Left kidney (tissue), 2 donors: ENCODE results near the gene PEAK3. TPM values are rescaled to one million over a fixed set of nuclear protein-coding genes. Genes with fewer than 3 reads are reported as not detected.

Source experiments
- DNase-seq: peaks from one replicate; pipeline ENCODE4 v3.0.0-alpha.2; 2013
- polyA plus RNA-seq: library from polyadenylated mRNA; unstranded; fragments of 120-200 nt; gene quantifications from one replicate; pipeline ENCODE4 v1.2.1, GENCODE V29; 2013; ENCODE audit not compliant: insufficient read length

The PEAK3 gene
- polyA plus RNA-seq, 1 donor: not detected

DNA sequence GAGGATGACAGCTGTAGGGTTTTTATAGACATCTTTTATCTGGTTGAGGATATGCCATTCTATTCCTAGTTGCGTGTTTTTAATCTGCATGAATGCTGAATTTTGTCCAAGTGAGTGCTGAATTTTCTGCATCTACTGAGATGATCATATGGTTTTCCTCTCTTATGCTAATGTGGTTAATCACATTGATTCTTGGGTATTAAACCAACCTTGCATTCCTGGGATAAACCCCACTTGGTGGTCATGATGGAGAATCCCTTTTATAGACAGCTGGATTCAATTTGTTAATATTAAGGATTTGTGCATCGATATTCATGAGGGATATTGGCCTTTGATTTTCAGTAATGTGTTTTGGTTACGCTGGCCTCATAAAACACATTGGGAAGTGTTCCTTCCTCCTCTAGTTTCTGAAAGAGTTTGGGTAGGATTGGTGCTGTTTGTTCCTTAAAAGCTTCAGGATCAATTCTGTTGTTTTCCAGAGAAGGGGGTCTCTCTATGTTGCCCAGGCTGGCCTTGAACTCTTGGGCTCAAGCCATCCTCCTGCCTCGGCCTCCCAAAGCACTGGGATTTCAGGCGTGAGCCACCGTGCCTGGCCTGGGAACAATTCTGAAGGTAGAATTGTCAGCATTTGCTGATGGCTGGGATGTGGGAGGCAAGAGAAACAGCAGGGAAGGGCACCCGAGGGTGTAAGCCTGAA is 33.3 kb upstream of the PEAK3 start:
- DNase-seq: no peak

DNA sequence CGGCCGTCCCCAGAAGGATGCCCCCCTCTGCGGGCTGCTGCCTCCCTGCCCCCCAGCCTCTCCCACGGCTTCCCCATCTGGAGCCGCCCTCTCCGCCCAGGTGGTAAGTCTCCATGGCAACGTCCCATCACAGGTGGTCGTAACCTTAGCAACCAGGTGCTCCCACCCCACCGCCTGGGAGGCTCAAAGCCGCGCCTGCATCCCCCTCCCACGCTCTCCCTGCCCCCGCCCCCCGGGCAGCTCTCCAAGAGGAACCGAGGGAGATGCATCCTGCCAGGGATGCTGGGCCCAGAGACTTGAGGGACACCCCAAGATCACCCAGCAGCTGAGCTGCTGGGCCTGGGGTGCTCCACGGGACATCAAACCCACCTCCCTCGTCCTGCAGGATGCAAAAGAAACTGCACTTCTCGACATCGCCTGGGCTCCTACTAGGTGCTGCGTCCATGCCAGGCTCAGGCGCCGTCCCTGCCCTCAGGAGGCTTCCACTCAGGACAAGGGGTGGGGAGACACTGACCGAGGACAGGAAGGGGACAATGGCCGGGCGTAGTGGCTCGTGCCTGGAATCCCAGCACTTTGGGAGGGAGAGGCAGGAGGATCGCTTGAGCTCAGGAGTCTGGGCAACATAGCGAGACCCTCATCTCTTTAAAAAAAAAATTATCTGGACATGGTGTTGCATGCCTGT is 31.0 kb upstream of the PEAK3 start:
- no peak for DNase-seq

DNA sequence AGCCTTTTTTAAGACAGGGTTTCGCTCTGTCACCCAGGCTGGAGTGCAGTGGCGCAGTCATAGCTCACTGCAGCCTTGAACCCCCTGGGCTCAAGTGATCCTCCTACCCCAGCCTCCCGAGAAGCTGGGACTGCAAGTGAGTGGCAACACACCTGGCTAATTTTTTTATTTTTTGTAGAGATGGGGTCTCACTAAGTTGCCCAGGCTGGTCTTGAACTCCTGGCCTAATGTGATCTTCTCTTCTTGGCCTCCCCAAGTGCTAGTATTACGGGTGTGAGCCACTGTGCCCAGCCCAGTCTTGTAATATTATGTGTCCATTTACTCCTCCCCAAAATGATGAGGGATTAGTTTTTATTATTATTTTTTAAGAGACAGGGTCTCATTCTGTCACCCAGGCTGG is 29.1 kb upstream of the PEAK3 start:
- DNase-seq: no peak

DNA sequence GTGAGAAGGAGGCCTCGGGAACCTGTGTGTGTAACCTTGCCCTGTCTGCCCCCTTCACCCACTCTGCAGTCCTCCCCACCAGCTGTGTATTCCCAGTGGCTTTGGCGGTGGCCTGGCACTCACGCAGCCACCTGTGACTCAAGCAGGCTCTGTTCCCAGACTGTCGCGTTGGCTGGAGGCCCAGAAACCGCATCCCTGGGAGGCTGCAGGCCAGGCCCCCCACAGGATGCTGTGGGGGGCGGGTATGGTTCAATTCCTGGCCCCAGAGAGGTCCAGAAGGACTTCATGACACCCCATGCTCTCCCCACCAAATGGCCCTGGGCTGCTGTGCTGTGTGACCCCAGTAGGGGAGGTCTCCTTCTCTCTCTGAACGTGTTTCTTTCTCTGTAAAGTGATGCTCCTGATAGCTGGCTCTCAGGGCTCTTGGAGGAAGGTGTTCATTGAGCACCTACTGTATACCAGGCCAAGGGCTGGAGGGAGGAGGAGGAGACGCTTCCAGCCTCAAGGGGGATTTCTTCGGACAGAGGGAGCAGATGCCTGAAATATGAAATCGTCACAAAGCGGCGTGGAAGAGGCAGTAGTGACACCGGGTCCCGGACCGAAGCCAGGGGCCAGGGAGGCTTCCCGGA is 27.9 kb upstream of the PEAK3 start:
- DNase-seq: no peak

DNA sequence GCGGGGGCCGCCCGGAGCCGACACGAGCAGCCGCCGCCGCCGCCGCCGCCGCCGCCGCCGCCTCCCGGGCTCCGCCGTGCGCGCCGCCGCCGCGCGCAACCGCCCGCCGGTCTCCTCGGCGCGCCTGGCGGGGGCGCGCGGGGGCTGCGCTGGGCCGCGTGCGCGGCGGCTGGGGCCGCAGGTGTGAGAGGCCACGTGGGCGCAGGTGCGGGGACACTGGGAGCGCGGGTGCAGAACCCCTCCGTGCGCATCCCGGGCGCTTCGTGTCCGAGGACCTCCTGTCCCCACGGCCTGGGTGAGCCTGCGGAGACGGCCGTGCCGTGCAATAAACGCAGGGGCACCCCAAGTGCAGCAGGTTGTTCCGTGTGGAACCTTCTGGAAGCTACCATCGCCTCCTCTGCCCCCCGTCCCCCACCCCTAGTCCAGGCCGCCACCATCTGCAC is 26.2 kb upstream of the PEAK3 start, which contains the start of gene LINGO3:
TSS of gene LINGO3 (minus strand) at position 41 of the 443 bp plus-strand sequence. CDS start 16,378 bp downstream, outside the sequence.
- DNase-seq: no peak

DNA sequence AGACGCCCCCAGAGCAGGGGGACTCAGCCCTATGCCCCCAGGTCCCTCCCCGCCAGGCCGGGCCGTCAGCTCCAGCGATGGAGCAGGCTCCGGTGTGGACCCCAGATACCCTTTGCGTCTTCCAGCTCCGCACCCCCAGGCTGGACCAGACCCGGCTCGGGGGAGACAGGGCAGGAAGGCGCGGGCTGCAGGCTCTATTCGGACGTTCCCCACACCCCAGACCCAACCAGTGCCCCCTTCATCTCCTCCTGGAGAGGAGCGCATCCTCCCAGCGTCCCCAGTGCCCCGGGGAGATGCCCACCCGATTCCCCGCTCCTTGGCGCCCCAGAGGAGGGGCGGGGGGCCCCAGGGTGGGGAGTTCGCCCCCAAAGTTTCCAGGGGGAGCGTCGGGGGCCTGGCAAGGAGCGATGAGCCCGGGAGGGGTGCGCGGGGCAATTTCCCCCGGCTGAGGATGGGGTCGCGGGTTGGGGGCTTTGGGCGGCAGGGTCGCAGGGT is 25.6 kb upstream of the PEAK3 start:
- no peak for DNase-seq

DNA sequence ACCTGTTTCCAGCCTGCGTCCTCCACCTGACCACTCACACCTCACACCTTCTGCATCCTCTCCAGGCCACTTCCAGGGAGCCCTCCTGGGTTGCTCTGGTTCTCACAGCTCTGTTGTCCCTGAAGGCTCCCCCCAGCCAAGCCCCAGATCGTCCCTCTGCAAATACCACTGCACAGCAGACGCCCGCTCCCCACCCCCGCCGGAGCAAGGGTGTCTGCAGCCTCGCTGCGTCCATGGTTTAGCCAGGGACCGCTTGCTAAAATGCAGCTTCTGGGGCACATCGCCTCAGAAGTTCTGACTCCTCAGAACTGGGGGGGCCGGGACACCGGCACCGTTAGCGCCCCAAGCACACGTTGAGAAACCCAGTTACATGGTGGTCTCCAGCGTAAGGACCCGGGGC is 25.0 kb upstream of the PEAK3 start:
- no peak for DNase-seq

DNA sequence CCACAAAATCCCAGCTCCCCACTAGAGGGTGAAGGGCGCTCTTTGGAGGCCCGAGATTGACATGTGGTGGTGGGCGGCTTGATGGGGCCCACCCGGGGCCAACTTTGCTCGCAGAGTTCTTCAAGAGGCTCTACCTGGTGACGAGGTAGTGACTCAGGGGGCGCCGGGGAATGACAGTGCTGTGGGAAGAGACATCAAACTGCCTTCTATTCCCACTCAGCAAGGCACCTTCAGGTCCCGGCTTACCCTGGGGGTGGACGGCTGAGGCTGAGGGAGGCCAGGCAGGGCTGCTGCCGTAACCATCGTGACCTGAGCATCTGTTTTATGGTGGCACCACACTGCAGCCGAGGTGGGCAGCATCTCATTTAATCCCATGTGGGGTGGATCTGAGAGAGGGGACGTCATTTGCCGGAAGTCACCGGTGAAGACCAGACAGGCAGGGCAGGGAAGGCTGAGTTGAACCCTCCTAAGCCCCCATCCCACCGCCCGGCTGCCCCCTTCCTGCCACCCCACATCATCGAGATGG is 24.4 kb upstream of the PEAK3 start:
- DNase-seq: no peak

DNA sequence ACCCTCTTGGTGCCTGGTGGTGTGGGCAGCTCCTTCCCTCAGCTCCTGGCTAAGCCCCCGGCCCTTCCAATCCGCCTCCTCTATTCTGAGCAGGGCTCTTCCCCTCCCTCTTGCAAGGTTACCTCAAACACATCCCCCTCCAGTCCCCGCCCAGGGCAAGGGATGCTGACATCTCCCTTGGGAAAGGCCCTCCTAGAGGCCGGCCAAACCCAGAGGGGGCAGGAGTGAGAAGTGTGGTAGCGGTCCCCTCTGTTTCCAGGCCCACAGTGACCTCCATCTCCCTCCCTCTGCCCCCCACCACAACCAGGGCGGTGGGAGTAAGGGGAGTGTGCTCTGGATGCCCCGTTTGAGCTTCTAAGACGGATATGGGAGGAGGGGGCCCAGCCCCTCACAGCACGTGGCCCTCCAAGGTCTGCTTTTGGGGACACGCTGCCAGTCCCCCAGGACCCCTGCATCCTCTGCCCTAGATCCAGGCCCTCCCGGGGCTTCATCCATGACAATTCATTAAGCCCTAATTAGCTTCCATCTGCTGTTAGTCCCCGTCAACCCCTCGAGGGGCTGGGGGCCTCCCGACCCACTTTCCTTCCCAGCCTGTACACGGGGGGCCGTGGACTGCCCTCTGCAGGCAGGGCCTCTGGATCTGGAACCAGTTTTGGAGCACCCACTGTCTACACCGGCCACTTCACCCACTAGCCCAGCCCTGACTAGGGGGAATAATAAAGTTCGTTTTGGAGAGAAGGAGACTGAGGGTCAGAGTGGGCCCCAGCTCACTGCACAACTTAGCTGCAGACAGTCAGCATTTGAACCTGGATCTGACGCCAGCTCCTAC is 23.7 kb upstream of the PEAK3 start:
- no peak for DNase-seq

DNA sequence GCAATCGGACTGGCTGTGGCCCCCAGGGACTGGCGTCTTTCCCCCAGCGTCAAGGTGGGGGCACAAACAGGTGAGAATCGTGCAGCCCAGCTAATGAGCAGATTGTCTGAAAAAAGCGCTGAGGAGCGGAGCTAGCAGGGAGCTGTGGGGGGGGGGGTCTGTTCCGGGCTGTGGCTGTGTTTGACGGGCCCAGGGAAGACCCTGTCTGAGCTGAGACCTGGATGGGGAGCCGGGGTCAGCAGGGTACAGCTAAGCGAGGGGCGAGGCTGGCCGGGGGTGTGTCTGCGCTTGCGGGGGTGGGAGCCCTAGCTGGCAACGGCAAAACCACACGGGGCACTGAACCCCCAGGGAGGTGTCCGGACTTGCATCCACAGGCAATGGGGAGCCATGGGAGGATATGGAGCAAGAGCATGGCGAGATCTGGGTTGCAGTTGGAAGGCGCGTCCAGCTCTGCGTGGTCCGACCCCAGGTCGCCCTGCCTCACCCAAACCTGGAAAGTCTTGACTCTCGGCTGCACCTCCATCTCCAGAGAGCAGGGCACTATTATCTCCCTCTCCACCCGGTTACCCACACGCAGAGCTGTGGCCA is 21.3 kb upstream of the PEAK3 start:
- DNase-seq: no peak

DNA sequence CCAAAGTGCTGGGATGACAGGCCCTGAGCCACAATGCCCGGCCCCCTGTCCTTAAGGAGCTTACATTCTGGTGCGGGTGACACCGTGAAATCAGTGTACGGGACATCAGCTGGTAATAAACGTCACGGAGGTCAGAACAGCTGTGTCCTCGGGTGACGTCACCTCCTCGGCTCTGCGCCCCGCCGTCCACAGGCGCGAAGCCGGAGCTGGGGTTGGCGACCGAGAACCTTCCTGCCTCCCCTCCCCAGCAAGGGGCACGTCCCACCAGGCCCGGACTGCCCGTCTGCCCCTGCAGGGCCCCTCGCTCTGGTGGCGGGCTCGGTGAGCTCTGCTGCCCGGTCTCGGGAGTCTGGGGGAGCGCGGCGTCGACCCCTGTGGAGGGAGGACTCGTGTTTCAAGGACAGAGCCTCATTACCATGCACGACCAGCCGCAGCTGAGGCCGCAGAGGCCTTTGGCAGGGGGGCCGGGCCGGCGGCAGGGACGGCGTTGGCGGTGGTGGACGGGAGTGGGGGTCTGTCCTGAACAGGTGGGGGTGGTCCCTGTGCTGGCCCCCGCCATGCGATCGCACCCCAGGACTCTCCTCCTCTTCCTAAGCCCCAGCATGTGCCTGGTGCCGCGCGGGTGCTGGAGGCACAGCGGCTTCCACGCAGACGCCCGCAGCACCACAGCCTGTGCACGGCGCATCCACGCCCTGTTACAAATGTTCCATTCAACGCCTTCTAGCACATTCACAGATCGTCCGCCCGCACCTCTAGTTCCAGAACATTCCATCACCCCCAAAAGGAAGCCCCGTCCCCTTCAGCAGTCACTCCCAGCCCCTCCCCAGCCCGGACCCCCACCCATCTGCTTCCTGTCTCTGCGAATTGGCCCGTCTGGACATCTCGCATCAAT is 20.6 kb upstream of the PEAK3 start:
- no peak for DNase-seq

DNA sequence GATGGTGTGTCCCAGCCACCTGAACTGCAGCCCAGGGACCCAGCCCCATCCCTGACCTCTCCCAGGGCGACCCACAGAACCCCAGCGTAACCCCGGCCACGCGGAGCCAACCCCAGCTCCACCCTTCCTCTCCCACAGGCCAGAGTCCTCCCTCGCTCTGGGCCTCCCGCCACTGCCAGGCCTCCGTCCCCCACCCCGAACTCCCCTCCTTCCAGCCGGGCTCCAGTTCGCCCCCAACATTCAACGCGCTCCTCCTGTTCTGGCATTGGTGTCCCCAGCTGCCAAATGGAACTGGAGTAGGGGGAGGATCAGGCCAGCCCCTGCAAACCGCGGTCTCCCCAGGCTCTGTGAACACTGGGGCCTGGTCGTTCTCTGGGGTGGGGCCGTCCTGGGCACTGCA is 18.6 kb upstream of the PEAK3 start:
- no peak for DNase-seq

DNA sequence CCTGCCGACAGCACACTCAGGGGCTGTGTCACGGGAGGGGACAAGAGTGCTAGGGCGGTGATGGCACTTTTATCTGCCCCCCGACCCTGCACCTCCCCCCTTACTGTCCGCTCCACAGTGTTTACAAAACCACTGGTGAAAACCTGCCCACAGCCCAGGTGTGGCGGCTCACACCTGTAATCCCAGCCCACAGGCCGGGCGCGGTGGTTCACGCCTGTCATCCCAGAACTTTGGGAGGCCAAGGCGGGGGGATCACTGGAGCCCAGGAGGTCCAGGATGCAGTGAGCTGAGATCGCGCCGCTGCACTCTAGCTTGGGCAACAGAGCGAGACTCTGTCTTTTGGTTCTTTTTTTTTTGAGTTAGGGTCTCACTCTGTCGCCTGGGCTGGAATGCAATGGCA is 14.2 kb upstream of the PEAK3 start:
- no peak for DNase-seq

DNA sequence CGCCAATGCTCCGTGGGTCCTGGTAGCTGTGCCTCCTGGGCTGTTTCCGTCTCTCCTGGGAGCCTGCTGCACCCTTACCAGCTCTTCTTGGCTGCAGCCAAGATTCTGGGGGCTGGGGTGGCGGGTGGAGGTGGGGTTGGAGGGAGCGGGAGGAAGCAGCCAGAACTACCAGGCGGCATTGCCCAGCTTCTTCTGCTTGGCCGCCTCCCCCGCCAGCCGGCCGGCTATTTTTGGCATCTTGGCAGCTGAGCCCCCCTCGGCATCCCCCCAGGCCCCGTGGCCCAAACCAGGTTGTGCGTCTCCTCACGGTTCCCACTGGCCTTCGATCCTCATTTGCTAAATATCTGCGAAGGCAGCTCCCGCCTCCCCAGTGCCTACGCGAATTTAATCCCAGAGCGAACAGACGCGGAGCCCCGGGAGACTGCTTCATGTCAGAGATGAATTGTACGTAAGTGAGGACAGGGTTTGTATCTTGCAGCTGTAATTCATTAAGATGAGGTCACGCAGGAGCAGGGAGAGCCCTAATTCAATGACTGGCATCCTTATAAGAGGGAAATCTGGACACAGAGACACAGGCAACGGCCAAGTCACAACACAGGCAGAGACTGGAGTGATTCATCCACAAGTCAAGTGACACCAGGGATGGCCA is 12.8 kb upstream of the PEAK3 start:
- no peak for DNase-seq

DNA sequence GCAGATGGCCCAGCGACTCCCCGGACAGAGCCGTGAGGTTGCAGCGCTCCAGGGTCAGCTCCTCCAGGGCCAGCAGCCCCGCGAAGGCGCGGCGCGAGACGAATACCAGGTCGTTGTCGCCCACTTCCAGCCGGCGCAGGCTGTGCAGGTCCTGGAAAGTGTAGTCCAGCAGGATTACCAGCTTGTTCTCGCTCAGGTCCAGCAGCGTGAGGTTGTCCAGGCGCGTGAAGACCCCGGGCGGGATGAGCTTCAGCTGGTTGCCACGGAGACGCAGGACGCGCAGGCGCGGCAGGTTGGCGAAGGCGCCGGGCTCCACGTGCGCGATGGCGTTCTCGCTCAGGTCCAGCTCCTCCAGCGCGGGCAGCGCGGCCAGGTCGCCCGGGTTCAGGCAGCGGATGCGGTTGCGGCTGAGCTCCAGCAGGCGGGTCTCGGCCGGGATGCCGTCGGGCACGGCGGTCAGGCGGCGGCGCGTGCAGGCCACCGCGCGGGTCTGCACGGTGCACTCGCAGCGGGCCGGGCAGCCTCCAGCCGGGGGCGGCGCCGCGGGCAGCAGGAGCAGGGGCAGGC is 9.3 kb upstream of the PEAK3 start:
- DNase-seq: no peak

DNA sequence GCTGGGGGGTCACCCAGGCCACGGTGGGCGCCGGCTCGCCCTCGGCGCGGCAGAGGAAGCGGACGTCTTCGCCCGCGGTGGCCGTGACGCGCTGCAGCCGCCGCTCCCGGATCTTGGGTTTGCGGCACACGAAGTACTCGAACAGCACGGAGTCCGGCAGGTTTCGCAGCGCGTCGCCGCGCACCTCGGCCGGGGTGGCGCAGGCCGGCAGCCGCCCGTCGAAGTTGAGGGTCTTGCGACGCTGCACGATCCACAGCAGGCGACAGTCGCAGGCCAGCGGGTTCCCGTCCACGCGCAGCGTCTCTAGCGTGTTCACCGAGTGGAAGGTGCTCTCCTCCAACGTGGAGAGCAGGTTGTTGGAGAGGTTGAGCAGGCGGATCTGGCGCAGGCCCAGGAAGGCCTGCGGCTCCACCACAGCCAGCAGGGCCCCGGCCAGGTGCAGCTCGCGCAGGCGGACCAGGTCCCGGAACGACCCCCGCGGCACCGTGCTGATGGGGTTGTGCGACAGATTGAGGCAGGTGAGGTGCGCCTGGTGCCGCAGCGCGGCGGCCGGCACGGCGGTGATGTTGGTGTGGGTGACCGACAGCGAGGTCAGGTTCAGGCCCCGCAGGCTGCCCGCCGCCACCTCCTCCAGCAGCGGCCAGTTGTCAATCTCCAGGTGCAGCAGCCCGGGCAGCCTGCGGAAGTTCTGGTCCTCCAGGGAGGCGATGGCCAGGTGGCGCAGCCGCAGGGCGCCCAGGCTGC is 8.6 kb upstream of the PEAK3 start:
- DNase-seq: no peak

DNA sequence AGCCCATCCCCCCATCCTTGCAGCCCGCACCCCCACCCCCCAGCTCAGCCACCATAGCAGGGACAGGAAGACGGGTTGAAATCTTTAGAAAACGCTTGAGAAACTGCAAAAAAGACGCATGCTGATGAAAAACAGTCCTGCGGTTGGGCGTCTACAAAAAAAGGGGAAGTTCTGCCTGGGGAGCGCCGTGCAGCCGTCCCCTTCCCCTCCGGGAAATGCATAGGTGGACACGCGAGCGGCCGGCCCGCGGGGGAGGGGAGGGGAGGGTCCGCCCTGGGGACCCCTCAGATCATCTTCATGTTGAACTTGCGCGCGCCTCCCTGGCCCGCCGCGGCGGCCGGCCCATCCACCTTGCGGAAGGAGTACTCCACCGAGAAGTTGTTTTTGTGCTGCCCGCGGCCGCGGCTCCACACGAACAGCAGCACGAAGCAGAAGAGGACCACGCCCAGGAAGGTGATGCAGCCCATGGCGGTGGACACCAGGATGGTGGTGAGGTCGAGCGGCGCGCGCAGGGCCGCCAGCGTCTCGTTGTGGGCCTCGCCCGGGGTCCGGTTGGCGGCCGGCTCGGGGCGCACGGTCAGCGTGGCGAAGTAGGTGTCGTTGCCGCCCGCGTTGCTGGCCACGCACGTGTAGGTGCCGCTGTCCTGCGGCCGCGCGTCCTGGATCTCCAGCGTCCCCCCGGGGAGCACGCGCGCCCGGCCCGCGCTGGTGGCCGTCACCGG is 7.9 kb upstream of the PEAK3 start:
- DNase-seq: no peak
